NCI-H82 (cell line): ENCODE results near the gene HBE1.
"Not testable (repeated sequence)": the region's sequence is repeated elsewhere in the genome, so short reads cannot be mapped to it uniquely, and the experiment has no call there.

Experiments
- DNase-seq: peaks from one replicate; lab custom pipeline; 2025; lab: John Stamatoyannopoulos, UW

Gene HBE1

GRCh38 chr11:5253440-5253839 is 16.3 kb downstream of the HBE1 start:
- DNase-seq: not testable (repeated sequence)

- no peak for DNase-seq
Measured at GRCh38 chr11:5252919-5253265, 16.9 kb downstream of the HBE1 start.

DNA sequence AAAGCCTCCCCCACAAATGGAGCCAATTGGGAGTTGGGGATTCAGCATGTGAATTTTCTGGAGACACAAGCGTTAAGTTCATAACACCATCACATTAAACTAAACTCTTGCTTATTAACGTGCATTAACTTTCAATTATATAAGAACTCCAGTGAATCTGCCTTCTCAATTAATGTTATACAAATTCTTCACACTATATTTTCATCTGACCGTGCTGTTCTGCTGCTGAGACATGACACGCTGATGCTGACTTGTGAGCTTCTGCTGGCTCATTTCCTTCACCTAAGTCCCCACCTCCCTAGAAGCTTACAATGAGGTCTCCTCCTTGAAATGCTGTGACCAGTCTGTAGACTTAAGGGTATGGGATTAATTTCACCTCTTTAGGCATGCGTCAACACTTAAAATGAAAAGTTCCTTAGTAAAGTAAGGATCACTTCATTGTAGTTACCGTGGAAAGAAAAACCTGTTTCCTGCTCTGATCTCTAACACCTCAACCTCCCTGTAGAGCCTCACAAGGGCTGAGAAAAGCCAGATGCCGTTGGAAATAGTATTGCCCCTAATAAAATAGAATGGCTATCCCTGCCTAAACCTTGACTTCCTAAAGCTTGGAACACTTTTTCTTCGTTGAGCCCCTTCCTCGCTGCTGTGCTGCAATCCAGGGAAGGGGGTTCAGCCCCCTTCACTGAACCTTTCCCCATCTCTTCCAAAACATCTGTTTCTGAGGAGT is 17.4 kb downstream of the HBE1 start:
- no peak for DNase-seq

DNA sequence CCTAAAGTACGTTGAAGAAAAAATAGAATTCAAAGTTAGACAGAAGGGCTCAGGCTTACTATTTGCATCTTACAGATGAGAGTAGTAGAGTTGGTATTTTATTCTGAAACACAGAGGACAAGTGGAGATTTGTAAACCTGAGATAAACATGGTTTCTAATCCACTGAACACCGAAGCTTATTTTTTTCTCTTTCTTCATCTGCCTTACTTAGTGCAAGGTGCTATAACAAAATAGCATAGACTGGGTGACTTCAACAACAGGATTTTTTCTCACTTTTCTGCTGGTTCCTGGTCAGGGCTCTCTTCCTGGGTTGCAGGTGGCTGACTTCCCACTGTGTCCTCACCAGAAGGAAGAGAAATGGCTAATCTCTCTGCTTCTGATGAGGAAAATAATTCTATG is 18.0 kb downstream of the HBE1 start:
- DNase-seq: no peak

DNA sequence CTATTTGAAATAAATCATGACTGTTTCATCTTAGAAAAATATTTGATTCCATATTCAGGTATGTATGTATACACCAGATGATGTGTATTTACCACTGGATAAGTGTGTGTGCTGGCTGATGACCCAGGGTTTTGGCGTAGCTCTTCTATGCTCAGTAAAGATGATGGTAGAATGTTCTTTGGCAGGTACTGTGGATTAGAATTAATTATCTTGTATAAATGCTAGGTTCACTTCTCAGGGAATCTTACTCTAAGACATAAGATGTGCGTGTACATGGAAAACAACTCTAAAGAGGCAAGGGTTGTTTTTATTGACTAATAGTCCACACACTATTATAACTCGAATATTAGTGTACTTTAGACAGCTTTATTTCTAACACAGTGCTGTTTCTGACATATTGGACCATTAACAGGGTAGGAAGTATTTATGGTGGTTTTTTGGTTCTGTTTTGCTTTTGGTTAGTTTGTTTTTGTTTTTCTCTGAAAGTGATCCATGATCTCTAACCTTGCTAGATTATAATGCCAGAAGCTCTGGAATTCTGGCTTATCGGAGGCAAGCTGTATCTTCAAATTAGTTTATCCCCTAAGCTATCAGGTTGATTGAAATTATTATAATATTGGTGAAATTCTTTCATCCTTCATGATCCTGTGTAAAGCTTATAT is 19.1 kb downstream of the HBE1 start:
- no peak for DNase-seq

GRCh38 chr11:5249807-5250396 is 19.8 kb downstream of the HBE1 start, which contains the start of gene HBG1:
HBG1 (minus strand) TSS chr11:5249857; CDS start chr11:5249804, 53 bp downstream.
- not testable (repeated sequence) for DNase-seq

DNA sequence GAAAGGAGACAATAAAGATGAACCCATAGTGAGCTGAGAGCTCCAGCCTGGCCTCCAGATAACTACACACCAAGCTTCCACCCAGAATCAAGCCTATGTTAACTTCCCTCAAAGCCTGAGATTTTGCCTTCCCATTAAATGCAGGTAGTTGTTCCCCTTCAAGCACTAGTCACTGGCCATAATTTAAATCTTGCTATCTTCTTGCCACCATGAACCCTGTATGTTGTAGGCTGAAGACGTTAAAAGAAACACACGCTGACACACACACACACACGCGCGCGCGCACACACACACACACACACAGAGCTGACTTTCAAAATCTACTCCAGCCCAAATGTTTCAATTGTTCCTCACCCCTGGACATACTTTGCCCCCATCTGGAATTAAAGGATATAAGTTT is 21.2 kb downstream of the HBE1 start:
- DNase-seq: not testable (repeated sequence)

DNA sequence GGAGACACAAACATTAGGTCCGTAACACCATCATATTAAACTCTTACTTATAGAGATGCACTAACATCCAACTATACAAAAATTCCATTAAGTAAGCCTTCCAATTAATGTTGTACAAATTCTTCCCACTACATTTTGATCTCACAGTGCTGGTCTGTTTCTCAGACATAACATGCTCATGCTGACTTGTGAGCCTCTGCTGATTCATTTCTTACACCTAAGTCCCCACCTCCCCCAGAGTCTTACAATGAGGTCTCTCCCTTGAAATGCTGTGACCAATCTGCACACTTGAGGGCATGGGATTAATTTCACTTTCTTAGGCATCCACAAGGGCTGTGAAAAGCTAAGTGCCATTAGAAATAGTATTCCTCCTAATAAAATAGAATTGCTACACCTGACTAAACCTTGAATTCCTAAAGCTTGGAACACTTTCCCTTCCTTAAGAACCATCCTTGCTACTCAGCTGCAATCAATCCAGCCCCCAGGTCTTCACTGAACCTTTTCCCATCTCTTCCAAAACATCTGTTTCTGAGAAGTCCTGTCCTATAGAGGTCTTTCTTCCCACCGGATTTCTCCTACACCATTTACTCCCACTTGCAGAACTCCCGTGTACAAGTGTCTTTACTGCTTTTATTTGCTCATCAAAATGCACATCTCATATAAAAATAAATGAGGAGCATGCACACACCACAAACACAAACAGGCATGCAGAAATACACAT is 22.1 kb downstream of the HBE1 start:
- DNase-seq: no peak

DNA sequence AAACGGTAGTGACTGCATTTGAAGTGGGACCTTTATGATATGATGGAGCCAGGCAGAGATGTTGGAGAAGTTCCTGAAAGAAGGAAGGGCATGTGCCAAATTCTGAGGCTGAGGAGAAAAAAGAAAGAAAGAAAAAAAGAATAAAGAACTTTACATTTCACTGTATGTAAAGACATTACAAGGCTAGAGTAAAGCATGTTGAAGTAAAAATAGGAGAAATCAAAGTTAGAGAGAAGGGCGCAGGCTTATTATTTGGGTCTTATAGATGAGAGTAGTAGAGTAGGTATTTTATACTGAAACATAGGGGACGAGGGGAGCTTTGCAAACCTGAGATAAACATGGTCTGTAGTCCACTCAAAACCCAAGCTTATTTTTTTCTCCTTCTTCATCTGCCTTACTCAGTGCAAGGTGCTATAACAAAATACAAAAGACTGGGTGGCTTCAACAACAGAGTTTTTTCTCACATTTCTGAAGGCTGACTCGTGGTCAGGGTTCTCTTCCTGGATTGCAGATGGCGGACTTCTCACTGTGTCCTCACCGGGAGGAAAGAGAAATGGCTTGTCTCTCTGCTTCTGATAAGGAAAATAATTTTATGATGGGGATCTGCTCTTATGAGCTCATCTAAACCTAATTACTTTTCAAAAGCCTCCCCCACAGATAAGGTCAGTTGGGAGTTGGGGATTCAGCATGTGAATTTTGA is 22.8 kb downstream of the HBE1 start:
- no peak for DNase-seq

DNA sequence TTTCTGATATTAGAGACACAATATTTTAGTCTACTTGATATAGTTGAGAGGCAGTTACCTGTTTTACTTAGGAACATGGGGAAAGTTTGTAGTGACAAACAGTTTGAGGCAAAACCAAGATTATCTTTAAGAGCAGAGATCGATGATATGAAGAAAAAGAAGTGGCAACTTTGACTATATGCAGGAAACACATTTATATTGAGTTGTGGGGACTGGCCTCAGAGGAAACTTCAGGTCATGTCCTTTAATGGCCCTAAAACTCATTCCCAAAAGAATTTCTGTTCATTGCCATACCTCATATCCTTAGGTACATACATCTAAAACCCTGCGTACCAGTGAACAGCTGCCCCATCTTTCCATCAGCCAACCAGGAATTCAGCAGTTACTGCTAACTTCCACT is 24.6 kb downstream of the HBE1 start:
- DNase-seq: no peak

DNA sequence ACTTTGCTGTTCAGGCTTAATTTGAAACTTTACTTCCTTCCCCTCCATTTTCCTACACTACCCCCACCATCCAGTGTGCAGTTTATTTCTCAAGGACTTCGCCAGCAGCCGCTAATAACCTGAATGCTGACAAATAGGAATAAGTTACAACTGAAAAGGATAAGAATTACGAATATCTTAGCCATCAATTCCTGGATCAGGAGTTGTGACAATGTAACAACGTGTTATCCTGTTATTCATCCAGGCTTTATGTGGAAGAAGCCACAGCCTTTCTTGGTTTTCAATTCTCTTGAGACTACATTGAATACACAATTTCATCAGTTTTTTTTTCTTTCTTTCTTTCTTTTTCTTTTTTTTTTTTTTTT is 25.9 kb downstream of the HBE1 start:
- no peak for DNase-seq

- DNase-seq: no peak
Measured at GRCh38 chr11:5242933-5243815, 26.6 kb downstream of the HBE1 start.

GRCh38 chr11:5242208-5242607 is 27.5 kb downstream of the HBE1 start:
- DNase-seq: no peak

DNA sequence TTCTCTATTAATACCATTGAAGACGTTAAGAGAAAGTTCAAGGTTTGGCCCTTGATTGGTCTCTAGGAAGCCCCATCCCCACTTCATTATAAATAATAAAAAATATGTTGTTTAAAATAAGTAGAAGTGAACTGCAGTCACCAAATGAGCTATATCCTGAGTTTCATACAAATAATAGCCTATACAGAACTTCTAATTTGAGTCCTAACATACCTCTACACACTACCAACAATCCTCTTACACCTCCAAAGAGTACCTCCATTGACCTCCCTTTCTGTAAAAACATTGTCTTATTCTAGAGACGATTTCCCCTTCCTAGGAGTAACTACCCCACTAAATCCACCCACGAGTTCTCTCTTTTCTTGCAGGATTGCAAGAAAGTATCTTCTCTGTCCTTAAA is 28.3 kb downstream of the HBE1 start:
- DNase-seq: no peak

DNA sequence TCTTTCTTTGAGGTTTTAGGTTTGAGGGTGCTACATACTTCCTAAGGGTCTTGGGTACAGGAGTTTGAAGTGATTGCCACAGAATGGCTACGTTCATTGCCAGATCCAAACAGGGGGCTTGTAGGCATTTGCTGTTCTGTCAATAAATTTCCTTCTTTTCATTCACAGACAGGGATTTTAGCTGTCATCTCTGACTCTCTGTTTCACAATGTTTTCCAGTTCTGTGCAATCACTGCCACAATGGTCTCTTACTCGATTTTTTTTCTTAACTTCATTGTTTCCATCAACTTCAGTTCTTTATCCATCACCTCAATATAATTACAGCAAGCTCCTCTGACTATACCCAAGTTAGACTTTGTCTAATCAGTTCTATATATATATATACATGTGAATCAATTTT is 29.3 kb downstream of the HBE1 start:
- DNase-seq: no peak

DNA sequence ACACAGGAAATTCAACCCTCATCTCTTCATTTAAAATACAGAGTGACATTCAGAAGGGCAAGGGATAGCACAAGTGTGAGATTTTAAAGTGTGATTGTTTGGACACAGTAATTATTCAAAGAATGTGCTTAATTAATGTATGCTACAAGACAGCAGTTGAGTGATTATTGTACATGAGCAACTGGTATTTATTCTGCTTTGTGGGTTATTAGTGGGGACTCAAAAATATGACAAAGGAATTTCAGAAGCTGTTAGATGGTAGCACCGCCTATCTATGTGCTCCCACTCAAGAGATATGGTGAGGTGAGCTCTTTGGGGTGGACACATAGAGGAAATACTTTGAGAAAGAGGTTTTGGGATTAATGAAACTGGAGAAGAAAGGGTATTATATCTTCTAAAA is 29.7 kb downstream of the HBE1 start:
- DNase-seq: no peak

DNA sequence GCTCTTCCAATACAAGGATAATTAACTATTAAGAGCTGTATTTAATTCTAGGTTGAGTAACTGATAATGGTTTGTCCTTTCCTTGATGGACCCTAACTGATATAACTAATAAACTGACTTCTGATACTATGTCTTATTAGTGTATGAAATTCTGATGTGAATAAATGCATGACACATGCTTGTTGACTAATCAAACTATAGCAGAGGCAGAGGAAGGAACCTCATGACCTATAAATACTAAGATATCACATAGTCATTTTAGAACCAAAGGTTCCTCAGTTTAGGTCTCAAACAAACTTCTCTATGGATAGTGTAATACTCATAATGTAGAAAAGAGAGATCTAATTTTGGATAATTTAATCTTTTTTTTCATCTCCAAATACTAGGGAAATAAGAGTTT is 30.7 kb downstream of the HBE1 start:
- DNase-seq: no peak

- DNase-seq: no peak
Measured at GRCh38 chr11:5238486-5238885, 31.3 kb downstream of the HBE1 start.

DNA sequence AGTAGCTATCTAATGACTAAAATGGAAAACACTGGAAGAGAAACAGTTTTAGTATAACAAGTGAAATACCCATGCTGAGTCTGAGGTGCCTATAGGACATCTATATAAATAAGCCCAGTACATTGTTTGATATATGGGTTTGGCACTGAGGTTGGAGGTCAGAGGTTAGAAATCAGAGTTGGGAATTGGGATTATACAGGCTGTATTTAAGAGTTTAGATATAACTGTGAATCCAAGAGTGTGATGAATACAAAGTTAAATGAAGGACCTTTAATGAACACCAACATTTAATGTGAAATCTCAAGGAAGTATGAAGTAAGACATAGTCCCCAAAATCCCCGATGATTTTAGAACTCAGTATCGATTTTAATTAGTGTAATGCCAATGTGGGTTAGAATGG is 32.3 kb downstream of the HBE1 start:
- DNase-seq: no peak

DNA sequence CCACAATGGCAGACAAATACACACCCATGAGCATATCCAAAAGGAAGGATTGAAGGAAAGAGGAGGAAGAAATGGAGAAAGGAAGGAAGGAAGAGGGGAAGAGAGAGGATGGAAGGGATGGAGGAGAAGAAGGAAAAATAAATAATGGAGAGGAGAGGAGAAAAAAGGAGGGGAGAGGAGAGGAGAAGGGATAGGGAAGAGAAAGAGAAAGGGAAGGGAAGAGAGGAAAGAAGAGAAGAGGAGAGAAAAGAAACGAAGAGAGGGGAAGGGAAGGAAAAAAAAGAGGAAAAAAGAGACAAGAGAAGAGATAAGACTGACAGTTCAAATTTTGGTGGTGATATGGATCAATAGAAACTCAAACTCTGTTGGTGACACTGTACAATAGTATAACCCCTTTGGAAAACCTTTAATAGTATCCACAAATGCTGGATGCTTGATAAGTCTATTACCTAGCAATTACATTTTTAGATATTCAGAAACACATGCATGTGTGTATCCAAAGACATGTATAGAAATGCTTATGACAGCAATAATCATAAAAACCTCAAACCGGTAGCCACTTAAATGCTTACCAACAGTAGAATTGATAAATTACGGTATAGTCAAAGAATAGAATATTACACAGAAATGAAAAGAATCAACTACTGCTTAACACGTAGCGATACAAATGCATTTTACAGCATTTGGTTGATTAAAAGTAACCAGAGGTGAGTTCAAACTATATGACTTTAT is 34.2 kb downstream of the HBE1 start:
- DNase-seq: no peak
